Mucosa of stomach (tissue), 1 donor: Measurements from ENCODE around the gene TRAK2.
"Not testable (repeated sequence)": the region's sequence is repeated elsewhere in the genome, so short reads cannot be mapped to it uniquely, and the experiment has no call there.

Experiments
- H3K27me3 ChIP-seq: one replicate; pipeline ENCODE4 v1.7.0; 2013; ENCODE audit warnings: mild to moderate bottlenecking, low read length; ENCODE audit not compliant: control insufficient read depth, insufficient read depth
- H3K36me3 ChIP-seq: one replicate; pipeline ENCODE4 v1.7.0; 2013; ENCODE audit warnings: low read length; ENCODE audit not compliant: control insufficient read depth, insufficient read depth
- H3K4me1 ChIP-seq: one replicate; pipeline ENCODE4 v1.7.0; 2013; ENCODE audit warnings: mild to moderate bottlenecking, low read length; ENCODE audit not compliant: control insufficient read depth, insufficient read depth
- H3K4me3 ChIP-seq: one replicate; pipeline ENCODE4 v1.7.0; 2013; ENCODE audit warnings: low read length
- H3K9ac ChIP-seq: one replicate; pipeline ENCODE4 v1.7.0; 2013; ENCODE audit warnings: mild to moderate bottlenecking, low read length, moderate library complexity
- H3K9me3 ChIP-seq: one replicate; pipeline ENCODE4 v1.7.0; 2013; ENCODE audit warnings: mild to moderate bottlenecking, low read length, moderate library complexity; ENCODE audit not compliant: control insufficient read depth
- donor health status: Pancreatic carcinoma.

Gene TRAK2

DNA sequence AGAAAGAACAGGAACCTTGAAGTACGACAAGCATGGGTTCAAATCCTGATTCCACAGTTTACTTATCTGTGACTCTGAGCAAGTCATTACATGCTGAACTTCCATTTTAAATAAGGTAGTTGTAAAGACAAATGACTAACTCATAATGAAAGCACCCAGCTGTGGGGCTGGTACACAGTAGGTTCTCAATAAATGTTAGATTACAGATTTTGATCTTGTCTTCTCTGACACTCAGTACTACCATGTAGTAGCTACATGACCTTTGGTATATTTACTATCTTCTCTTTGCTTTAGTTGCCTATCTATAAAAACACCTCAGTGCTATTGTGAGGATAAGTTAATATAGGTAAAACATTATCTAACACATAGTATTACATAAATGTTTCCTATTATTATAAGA is 3.2 kb downstream of the TRAK2 start:
- peaks cover 41% of the 10 kb centered on the region for H3K4me1 ChIP-seq
- H3K9ac ChIP-seq, result no peak overlapping the region
- no peaks in the 10 kb centered on the region for H3K27me3 ChIP-seq
- no peak overlapping the region for H3K4me3 ChIP-seq
- no peaks in the 10 kb centered on the region for H3K9me3 ChIP-seq
- H3K36me3 ChIP-seq, result no peaks in the 10 kb centered on the region

DNA sequence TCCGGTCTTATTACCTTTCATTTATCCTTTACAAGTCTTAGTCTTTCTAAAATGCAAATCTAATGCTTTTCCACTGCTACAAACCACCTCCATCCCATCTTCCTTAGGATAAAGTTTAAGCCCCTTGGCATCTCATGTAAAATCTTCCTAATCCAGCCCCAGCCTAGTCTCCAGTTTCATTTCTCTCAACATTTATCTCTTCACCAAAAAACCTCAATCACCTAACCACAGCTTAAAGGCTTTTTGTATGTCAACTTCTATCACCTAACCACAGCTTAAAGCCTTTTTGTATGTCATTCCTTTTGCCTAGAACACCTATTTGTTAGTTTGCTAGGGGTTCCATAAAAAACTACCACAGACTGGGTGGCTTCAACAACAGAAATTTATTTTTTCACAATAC is 4.2 kb downstream of the TRAK2 start:
- no peaks in the 10 kb centered on the region for H3K36me3 ChIP-seq
- peaks cover 41% of the 10 kb centered on the region for H3K4me1 ChIP-seq
- H3K9ac ChIP-seq, result no peak overlapping the region
- no peaks in the 10 kb centered on the region for H3K27me3 ChIP-seq
- no peaks in the 10 kb centered on the region for H3K9me3 ChIP-seq
- H3K4me3 ChIP-seq, result no peak overlapping the region

DNA sequence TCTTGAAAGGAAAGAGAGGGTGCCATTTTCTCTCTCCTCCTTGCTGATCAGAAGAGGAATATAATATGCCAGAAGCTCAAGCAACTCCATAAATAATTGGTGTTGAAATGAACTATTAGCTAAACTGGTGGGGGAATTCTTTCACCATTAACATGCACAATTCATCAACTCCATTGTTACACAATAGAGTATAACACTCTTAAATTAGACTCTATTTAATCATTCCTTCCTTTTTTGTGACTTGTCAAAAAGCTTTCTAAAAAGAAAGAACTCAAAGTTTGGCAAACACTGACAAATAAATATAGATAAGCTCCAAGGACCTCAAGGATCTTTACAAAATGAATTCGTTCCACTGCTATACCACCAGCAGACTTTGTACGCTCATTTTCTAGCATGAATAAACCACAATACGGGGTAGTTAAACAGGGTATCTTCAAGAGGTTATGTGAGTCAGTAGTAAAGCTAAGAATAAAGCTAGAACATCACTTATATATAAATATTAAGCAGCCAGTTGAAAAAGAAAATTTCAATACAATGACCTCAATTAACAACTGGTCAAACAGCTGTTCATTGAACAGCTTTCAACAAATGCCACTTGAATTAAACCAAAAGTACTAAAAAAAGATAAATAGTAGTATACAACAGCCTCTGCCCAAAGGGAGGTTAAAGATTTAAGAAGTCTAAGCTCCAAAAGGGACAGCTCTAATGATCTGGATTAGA is 6.4 kb downstream of the TRAK2 start:
- Histone ChIP-seq H3K9me3 (no peaks in the 10 kb centered on the region), H3K4me1 (peaks cover 48% of the 10 kb centered on the region), H3K9ac (no peak overlapping the region), H3K4me3 (no peak overlapping the region), H3K27me3 (no peaks in the 10 kb centered on the region), H3K36me3 (no peaks in the 10 kb centered on the region)

DNA sequence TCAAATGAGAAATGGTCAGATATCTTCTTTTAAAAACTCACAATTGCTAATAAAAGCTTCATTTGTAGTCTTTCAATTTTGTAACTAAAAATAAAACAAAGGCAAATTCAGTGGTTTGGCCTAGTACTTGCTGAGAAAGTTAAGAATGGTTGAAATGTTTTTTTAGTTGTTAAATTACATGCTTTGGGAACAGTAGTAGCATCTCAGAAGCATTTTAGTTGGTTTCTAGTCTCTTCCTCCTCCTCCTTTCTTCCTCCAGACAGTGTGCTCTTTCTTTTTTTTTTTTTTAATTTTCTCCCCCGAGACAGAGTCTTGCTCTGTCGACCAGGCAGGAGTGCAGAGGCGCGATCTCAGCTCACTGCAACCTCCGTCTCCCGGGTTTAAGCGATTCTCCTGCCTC is 9.8 kb downstream of the TRAK2 start:
- H3K4me1 ChIP-seq, result peaks cover 38% of the 10 kb centered on the region

DNA sequence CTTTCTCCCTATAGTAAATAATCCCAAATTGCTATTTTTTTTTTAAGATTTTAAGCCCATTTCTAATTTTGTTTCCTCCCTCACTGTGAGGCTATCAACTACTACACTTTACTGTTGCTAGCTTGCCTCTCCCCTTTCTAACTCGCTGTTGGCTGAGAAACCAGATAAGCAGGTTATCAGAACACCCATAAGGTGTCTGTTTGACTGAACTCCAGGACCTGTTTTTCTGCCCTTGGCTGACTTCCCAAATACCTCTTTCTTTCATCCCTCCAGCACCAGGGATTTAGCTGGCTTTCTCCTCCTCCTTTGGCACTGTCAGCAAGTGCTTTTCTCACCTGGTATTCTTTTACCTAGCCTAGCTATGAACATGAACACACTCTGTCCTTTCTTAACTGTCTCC is 11.1 kb downstream of the TRAK2 start:
- H3K36me3 ChIP-seq, result no peaks in the 10 kb centered on the region
- H3K27me3 ChIP-seq, result no peaks in the 10 kb centered on the region
- peaks cover 30% of the 10 kb centered on the region for H3K4me1 ChIP-seq
- H3K9me3 ChIP-seq, result no peaks in the 10 kb centered on the region
- no peak overlapping the region for H3K4me3 ChIP-seq
- no peak overlapping the region for H3K9ac ChIP-seq

More for the DNA sequence above, 9.8 kb downstream of the TRAK2 start:
- Histone ChIP-seq H3K9ac (no peak overlapping the region), H3K36me3 (no peaks in the 10 kb centered on the region), H3K27me3 (no peaks in the 10 kb centered on the region), H3K9me3 (no peaks in the 10 kb centered on the region), H3K4me3 (no peak overlapping the region)

DNA sequence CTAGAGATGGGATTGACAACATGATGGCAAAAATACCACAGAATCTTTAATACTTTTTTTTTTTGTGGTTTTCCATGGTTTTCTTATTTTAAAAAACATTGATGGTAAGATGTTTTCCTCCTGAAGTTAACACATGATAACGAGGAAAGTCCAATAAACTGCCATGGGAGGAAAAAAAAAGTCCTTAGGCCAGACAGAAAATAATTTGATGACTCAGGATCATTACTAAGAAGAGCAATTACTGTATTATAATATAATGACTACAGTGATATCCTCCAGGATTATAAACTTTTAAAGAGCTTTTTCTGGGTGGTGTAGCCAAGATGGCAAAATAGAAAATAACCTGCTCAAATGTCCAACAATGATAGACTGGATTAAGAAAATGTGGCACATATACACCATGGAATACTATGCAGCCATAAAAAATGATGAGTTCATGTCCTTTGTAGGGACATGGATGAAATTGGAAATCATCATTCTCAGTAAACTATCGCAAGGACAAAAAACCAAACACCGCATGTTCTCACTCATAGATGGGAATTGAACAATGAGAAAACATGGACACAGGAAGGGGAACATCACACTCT is 11.8 kb downstream of the TRAK2 start:
- peaks cover 25% of the 10 kb centered on the region for H3K4me1 ChIP-seq
- H3K4me3 ChIP-seq, H3K9ac ChIP-seq, H3K27me3 ChIP-seq, H3K9me3 ChIP-seq, H3K36me3 ChIP-seq: not testable (repeated sequence)

DNA sequence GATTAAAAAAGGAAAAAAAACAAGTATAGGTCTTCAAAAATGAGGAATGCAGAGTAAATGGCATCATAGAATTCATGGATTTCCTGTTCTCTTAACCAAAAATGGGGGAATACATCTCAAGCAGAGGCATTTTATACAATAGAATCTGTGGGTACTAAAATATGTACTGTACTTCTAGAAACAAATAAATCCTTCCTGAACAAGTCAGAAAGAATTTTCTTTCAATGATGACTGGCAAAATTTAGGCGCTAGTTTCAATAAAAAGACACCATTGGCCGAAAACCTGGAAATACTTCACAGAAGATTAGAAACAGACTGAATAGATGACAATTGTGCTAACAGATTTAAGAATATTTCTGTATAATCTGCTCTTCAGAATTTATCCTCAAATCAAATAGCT is 15.1 kb downstream of the TRAK2 start:
- no peaks in the 10 kb centered on the region for H3K9me3 ChIP-seq
- H3K27me3 ChIP-seq, result no peaks in the 10 kb centered on the region
- no peaks in the 10 kb centered on the region for H3K36me3 ChIP-seq
- H3K9ac ChIP-seq, result no peak overlapping the region
- no peak overlapping the region for H3K4me3 ChIP-seq
- H3K4me1 ChIP-seq, result peaks cover 34% of the 10 kb centered on the region

DNA sequence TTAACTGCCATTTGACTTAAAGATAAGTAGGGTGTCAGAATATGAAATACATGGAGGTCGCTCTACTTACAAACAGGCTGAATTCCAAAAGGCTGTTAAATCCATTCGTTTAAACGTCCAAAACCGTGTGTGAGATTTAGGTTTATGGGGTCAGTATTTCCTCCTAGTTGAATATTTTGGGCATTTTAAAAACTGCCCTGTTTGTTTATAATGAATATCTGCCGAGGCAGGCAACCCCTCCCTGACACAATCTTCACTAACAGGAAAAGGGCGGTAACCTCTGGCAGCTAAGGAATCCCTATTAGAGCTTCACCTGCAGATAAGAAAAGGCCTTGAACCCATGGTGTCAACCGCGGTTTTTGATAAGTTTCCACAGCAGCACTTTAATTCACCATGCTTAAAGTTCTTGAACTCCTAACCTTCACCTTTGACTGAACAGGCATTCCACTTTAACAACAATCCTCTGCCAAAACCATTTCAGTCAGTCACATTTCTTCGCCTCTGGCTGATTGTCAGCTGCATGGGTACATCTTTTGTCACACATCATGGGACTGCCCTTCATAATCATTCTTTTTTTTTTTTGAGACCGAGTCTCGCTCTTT is 17.8 kb downstream of the TRAK2 start:
- no peak overlapping the region for H3K4me3 ChIP-seq
- H3K27me3 ChIP-seq, result no peaks in the 10 kb centered on the region
- H3K4me1 ChIP-seq, result peaks cover 25% of the 10 kb centered on the region
- H3K9me3 ChIP-seq, result no peaks in the 10 kb centered on the region
- H3K36me3 ChIP-seq, result no peaks in the 10 kb centered on the region
- H3K9ac ChIP-seq, result no peak overlapping the region

DNA sequence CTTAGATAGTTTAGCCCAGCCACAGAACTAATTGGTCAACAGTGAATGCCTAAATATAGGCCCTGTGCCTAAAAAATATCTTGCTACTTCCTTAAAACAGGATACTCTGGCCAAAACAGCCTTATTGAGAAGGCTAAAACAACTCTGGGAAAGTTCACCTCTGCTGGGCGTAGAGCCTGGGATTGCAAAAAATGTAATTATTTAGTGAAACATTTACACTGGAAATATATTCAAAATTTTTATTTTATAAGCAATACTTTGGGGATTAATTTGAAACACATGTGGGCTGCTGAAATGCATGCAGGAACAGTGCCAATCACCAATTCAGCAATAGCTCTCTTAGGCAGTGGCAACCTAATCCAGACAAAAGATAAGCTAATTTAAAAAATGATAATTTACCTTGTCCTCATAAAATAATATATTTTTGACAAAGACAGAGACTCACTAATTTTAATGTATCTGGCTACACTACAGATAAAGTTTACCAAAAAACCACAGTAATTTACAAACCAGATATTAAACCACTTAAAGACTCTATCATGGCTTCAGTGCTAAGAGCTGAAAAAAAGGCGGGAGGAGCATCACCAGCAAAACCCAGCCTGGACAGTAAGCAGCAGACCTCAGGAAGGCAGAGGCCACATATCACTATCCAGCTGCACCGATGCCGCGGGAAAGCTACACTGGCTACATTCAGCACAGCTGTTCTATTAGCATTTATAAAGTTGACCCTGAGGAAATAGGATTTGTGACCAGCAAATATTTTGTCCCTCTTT is 18.5 kb downstream of the TRAK2 start:
- no peak overlapping the region for H3K9ac ChIP-seq
- H3K27me3 ChIP-seq, result no peaks in the 10 kb centered on the region
- no peaks in the 10 kb centered on the region for H3K9me3 ChIP-seq
- H3K36me3 ChIP-seq, result no peaks in the 10 kb centered on the region
- H3K4me3 ChIP-seq, result no peak overlapping the region
- H3K4me1 ChIP-seq, result peaks cover 19% of the 10 kb centered on the region

DNA sequence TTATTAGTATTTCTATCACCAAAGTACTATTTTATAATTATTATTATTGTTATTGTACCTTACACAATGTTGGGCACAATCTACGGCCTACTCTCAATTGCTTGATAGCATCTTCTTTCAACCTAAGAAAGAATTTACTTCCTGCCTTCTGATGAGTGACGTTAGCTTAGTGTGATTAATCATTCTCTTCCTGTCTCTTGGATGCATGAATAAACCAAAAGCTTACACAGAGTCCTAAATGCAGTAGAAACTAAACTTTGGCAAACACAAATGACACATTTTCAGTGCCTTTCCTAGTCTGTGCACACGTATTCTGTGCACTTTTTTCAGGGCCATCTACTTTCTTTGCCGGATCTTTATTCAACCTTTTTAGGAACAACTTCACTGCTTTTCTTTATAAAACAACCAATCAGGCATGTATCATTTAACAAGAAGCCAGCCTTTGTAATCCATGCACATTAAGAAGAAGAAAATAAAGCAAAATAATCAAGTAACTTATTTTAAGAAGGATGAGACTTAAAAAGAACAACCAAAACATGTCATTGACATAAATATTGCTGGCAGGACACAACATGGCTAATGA is 19.1 kb downstream of the TRAK2 start:
- Histone ChIP-seq H3K36me3 (no peaks in the 10 kb centered on the region), H3K4me1 (peaks cover 13% of the 10 kb centered on the region), H3K9me3 (no peaks in the 10 kb centered on the region), H3K9ac (no peak overlapping the region), H3K27me3 (no peaks in the 10 kb centered on the region), H3K4me3 (no peak overlapping the region)

DNA sequence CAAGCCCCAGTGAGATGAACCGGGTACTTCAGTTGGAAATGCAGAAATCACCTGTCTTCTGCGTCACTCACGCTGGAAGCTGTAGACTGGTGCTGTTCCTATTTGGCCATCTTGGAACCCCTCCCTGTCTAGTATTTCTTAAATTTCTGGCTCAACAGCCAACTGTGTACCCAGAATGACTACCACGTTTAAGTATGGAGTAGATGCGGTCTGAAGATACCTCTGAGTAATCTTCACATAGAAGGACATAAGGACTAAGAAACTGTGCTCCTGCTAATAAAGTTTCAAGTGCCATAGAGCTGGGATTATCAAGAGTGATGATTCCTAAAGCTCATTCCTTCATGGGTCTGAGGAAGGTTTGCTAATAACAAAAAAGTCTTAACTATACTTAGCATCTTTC is 20.4 kb downstream of the TRAK2 start:
- H3K9ac ChIP-seq, result no peak overlapping the region
- no peaks in the 10 kb centered on the region for H3K9me3 ChIP-seq
- peaks cover 9% of the 10 kb centered on the region for H3K4me1 ChIP-seq
- no peaks in the 10 kb centered on the region for H3K36me3 ChIP-seq
- no peaks in the 10 kb centered on the region for H3K27me3 ChIP-seq
- no peak overlapping the region for H3K4me3 ChIP-seq

DNA sequence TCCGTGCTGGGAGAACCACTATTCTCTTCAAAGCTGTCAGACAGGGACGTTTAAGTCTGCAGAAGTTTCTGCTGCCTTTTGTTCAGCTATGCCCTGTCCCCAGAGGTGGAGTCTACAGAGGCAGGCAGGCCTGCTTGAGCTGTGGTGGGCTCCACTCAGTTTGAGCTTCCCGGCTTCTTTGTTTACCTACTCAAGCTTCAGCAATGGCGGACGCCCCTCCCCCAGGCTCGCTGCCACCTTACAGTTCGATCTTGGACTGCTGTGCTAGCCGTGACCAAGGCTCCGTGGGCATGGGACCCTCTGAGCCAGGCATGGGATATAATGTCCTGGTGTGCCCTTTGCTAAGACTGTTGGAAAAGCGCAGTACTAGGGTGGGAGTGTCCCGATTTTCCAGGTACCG is 20.9 kb downstream of the TRAK2 start:
- H3K36me3 ChIP-seq, H3K4me1 ChIP-seq, H3K4me3 ChIP-seq, H3K27me3 ChIP-seq, H3K9me3 ChIP-seq, H3K9ac ChIP-seq: not testable (repeated sequence)
